Neural progenitor cell (in vitro differentiated cells): ENCODE data around the gene EIF3A.

Experiments used
- EZH2 ChIP-seq: fragments of 200-600 bp; sonication (generic); IDR thresholded peaks from 2 replicates; pipeline ENCODE4 v1.6.1; 2017; ENCODE audit warnings: antibody characterized with exemption, mild to moderate bottlenecking, moderate library complexity
- EZH2phosphoT487 ChIP-seq: fragments of 200-600 bp; sonication (generic); IDR thresholded peaks from 2 replicates; pipeline ENCODE4 v1.6.1; 2017; ENCODE audit warnings: antibody characterized with exemption
- TF ChIP-seq, protein P1 (sequence below): fragments of 200-600 bp; sonication (generic); IDR thresholded peaks from 2 replicates; pipeline ENCODE4 v1.5.1; 2017; ENCODE audit warnings: antibody characterized with exemption, mild to moderate bottlenecking

DNA sequence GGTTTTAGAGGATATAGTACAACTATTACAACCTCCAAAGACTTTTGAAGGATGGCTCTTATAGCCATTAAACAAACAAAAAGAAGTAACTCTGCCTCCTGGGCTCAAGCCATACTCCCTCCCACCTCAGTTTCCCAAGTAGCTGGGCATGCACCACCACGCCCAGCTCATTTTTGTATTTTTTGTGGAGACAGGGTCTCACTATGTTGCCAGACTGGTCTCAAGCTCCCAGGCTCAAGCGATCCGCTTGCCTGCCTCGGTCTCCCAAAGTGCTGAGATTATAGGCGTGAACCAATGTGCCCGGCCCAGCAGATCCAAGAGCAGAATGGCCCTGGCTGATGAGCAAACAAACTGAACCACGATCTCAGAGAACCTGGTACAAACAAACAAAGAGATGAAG, 35.1 kb downstream of the EIF3A start:
- TF ChIP-seq, protein P1, sequence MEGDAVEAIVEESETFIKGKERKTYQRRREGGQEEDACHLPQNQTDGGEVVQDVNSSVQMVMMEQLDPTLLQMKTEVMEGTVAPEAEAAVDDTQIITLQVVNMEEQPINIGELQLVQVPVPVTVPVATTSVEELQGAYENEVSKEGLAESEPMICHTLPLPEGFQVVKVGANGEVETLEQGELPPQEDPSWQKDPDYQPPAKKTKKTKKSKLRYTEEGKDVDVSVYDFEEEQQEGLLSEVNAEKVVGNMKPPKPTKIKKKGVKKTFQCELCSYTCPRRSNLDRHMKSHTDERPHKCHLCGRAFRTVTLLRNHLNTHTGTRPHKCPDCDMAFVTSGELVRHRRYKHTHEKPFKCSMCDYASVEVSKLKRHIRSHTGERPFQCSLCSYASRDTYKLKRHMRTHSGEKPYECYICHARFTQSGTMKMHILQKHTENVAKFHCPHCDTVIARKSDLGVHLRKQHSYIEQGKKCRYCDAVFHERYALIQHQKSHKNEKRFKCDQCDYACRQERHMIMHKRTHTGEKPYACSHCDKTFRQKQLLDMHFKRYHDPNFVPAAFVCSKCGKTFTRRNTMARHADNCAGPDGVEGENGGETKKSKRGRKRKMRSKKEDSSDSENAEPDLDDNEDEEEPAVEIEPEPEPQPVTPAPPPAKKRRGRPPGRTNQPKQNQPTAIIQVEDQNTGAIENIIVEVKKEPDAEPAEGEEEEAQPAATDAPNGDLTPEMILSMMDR, result no peak
- no peak for TF ChIP-seq EZH2phosphoT487
- TF ChIP-seq EZH2, result no peak
